ENCODE results near the gene CCNL1. TPM values are rescaled to one million over a fixed set of nuclear protein-coding genes. Genes with fewer than 3 reads are reported as not detected.

CCNL1 gene
- total and polyA plus RNA-seq, 2 of the 8 experiments (the other 6 are each of a cell fraction or from before 2014, with no cell fraction given) = 64.5 to 68.6 TPM

DNA sequence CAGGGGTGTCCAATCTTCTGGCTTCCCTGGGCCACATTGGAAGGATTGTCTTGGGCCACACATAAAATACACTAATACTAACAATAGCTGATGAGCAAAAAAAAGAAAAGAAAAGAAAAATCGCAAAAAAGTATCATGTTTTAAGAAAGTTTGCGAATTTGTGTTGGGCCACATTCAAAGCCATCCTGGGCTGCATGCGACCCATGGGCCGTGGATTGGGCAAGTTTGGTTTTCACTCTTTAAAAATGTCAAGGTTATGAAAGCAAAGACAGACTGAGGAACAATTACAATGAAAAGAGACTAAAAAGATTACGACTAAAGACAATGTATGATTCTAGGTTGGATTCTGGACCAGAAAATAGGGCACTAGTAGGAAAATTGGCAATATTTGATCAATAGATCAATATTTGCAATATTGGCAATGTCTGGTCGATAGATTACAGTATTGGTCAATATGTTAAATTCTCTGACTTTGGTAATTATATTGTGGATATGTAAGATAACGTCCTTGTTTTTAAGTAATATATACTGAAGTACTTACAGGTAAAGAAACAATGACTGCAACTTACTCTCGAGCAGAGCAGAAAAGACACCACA is 19.9 kb downstream of the CCNL1 start (continued):
- TF ChIP-seq ZNF274 (IDR thresholded peaks at IDR 0.05; ENCODE audit: borderline replicate concordance, extremely low read depth, low read length) (no peak), RFX5 (IDR thresholded peaks at IDR 0.05; ENCODE audit: borderline replicate concordance, low read depth, low read length) (no peak)
- TF ChIP-seq, protein P1, sequence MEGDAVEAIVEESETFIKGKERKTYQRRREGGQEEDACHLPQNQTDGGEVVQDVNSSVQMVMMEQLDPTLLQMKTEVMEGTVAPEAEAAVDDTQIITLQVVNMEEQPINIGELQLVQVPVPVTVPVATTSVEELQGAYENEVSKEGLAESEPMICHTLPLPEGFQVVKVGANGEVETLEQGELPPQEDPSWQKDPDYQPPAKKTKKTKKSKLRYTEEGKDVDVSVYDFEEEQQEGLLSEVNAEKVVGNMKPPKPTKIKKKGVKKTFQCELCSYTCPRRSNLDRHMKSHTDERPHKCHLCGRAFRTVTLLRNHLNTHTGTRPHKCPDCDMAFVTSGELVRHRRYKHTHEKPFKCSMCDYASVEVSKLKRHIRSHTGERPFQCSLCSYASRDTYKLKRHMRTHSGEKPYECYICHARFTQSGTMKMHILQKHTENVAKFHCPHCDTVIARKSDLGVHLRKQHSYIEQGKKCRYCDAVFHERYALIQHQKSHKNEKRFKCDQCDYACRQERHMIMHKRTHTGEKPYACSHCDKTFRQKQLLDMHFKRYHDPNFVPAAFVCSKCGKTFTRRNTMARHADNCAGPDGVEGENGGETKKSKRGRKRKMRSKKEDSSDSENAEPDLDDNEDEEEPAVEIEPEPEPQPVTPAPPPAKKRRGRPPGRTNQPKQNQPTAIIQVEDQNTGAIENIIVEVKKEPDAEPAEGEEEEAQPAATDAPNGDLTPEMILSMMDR (IDR thresholded peaks at IDR 0.05; ENCODE audit: control extremely low read depth in 1 of 3, insufficient read depth in 1 of 3, low read depth in 1 of 3, low read length in 3 of 3) = no peak
- TF ChIP-seq, protein P2, sequence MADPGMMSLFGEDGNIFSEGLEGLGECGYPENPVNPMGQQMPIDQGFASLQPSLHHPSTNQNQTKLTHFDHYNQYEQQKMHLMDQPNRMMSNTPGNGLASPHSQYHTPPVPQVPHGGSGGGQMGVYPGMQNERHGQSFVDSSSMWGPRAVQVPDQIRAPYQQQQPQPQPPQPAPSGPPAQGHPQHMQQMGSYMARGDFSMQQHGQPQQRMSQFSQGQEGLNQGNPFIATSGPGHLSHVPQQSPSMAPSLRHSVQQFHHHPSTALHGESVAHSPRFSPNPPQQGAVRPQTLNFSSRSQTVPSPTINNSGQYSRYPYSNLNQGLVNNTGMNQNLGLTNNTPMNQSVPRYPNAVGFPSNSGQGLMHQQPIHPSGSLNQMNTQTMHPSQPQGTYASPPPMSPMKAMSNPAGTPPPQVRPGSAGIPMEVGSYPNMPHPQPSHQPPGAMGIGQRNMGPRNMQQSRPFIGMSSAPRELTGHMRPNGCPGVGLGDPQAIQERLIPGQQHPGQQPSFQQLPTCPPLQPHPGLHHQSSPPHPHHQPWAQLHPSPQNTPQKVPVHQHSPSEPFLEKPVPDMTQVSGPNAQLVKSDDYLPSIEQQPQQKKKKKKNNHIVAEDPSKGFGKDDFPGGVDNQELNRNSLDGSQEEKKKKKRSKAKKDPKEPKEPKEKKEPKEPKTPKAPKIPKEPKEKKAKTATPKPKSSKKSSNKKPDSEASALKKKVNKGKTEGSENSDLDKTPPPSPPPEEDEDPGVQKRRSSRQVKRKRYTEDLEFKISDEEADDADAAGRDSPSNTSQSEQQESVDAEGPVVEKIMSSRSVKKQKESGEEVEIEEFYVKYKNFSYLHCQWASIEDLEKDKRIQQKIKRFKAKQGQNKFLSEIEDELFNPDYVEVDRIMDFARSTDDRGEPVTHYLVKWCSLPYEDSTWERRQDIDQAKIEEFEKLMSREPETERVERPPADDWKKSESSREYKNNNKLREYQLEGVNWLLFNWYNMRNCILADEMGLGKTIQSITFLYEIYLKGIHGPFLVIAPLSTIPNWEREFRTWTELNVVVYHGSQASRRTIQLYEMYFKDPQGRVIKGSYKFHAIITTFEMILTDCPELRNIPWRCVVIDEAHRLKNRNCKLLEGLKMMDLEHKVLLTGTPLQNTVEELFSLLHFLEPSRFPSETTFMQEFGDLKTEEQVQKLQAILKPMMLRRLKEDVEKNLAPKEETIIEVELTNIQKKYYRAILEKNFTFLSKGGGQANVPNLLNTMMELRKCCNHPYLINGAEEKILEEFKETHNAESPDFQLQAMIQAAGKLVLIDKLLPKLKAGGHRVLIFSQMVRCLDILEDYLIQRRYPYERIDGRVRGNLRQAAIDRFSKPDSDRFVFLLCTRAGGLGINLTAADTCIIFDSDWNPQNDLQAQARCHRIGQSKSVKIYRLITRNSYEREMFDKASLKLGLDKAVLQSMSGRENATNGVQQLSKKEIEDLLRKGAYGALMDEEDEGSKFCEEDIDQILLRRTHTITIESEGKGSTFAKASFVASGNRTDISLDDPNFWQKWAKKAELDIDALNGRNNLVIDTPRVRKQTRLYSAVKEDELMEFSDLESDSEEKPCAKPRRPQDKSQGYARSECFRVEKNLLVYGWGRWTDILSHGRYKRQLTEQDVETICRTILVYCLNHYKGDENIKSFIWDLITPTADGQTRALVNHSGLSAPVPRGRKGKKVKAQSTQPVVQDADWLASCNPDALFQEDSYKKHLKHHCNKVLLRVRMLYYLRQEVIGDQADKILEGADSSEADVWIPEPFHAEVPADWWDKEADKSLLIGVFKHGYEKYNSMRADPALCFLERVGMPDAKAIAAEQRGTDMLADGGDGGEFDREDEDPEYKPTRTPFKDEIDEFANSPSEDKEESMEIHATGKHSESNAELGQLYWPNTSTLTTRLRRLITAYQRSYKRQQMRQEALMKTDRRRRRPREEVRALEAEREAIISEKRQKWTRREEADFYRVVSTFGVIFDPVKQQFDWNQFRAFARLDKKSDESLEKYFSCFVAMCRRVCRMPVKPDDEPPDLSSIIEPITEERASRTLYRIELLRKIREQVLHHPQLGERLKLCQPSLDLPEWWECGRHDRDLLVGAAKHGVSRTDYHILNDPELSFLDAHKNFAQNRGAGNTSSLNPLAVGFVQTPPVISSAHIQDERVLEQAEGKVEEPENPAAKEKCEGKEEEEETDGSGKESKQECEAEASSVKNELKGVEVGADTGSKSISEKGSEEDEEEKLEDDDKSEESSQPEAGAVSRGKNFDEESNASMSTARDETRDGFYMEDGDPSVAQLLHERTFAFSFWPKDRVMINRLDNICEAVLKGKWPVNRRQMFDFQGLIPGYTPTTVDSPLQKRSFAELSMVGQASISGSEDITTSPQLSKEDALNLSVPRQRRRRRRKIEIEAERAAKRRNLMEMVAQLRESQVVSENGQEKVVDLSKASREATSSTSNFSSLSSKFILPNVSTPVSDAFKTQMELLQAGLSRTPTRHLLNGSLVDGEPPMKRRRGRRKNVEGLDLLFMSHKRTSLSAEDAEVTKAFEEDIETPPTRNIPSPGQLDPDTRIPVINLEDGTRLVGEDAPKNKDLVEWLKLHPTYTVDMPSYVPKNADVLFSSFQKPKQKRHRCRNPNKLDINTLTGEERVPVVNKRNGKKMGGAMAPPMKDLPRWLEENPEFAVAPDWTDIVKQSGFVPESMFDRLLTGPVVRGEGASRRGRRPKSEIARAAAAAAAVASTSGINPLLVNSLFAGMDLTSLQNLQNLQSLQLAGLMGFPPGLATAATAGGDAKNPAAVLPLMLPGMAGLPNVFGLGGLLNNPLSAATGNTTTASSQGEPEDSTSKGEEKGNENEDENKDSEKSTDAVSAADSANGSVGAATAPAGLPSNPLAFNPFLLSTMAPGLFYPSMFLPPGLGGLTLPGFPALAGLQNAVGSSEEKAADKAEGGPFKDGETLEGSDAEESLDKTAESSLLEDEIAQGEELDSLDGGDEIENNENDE (IDR thresholded peaks at IDR 0.05; ENCODE audit: insufficient replicate concordance, low read length) = no peak
- TF ChIP-seq, protein P3, sequence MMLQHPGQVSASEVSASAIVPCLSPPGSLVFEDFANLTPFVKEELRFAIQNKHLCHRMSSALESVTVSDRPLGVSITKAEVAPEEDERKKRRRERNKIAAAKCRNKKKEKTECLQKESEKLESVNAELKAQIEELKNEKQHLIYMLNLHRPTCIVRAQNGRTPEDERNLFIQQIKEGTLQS (IDR thresholded peaks at IDR 0.05; ENCODE audit: insufficient read depth, low read depth, low read length) = no peak
